Mucosa of descending colon (tissue), 3 donors: ENCODE data around the gene PAX2. TPM values are rescaled to one million over a fixed set of nuclear protein-coding genes. Genes with fewer than 3 reads are reported as not detected.

Experiments
- ATAC-seq: fragments of 200-7000 bp; cut with Tn5 transposase; one replicate; pipeline ENCODE4 v1.9.1; 2020; ENCODE audit warnings: mild to moderate bottlenecking, moderate library complexity
- DNase-seq, 3 donors: peaks; one replicate each; pipeline ENCODE4 v3.0.0-alpha.2; 2020
- H3K36me3 ChIP-seq: fragments of 200-600 bp; one replicate; pipeline ENCODE4 v1.8.0; 2021; ENCODE audit warnings: low read depth, mild to moderate bottlenecking
- H3K4me1 ChIP-seq: fragments of 200-600 bp; one replicate; pipeline ENCODE4 v1.8.0; 2021; ENCODE audit warnings: low read depth, mild to moderate bottlenecking
- H3K4me3 ChIP-seq: fragments of 200-600 bp; one replicate; pipeline ENCODE4 v1.8.0; 2021; ENCODE audit warnings: mild to moderate bottlenecking
- H3K9me3 ChIP-seq: fragments of 200-600 bp; one replicate; pipeline ENCODE4 v1.8.0; 2021; ENCODE audit warnings: mild to moderate bottlenecking
- CTCF ChIP-seq: fragments of 200-600 bp; IDR thresholded peaks from one replicate; pipeline ENCODE4 v1.8.0; 2022; ENCODE audit warnings: antibody characterized with exemption, mild to moderate bottlenecking
- intact Hi-C, 2 donors: fragments of 100-400 bp; cut with DNase I in 1 of 2; cut with micrococcal nuclease in 1 of 2; formaldehyde crosslinking; loops; one replicate each; pipeline versions ENCODE4 v1.11.0 to v1.11.1; 2022; cut with DNase I, micrococcal nuclease
- total RNA-seq, 3 donors: library from RNA; stranded (reverse); fragmentation: NEBNext Ultra II Directional in 2 of 3; extraction: Animal tissue kit (Norgen Biotek cat#: 25700) in 2 of 3; gene quantifications; one replicate each; pipeline versions ENCODE4 v1.2.1 to v1.2.4, GENCODE V29; 2021 to 2023
- donor health status: DM: no; HTN: no; CAD: no; lungs with moderate emphysema.
- donor health status: DM: no; HTN: no; CAD: no.
- donor health status: DM: no; HTN: yes; CAD: no.

The PAX2 gene
- total RNA-seq, 3 donors from 2014 or later = not detected

GRCh38 chr10:100812978-100813377, 67.6 kb downstream of the PAX2 start:
- Histone ChIP-seq H3K36me3 (no peaks in the 10 kb centered on the region), H3K4me1 (no peaks in the 10 kb centered on the region), H3K4me3 (no peak overlapping the region), H3K9me3 (no peaks in the 10 kb centered on the region)
- DNase-seq (peak in 1 of 3 donors; percentile 27), ATAC-seq (no peak)
- no peak for TF ChIP-seq CTCF
- intact Hi-C loops = no loop called here

- intact Hi-C loops = no loop called here
- no peaks in the 10 kb centered on the region for H3K36me3 ChIP-seq
- H3K4me3 ChIP-seq = no peak overlapping the region
- ATAC-seq (no peak), DNase-seq (no peak)
- no peaks in the 10 kb centered on the region for H3K4me1 ChIP-seq
- H3K9me3 ChIP-seq = no peaks in the 10 kb centered on the region
- no peak for TF ChIP-seq CTCF
These were observed 69.5 kb downstream of the PAX2 start for GRCh38 chr10:100814751-100815474.

GRCh38 chr10:100816671-100817070, 71.3 kb downstream of the PAX2 start:
- ATAC-seq = no peak
- intact Hi-C loops = no loop called here

GRCh38 chr10:100817268-100817839, 72.0 kb downstream of the PAX2 start:
- Histone ChIP-seq H3K9me3 (no peaks in the 10 kb centered on the region), H3K4me1 (no peaks in the 10 kb centered on the region), H3K36me3 (no peaks in the 10 kb centered on the region), H3K4me3 (no peak overlapping the region)
- DNase-seq = no peak
- ATAC-seq = no peak
- intact Hi-C loops = no loop called here
- no peak for TF ChIP-seq CTCF

More at GRCh38 chr10:100816671-100817070, 71.3 kb downstream of the PAX2 start:
- no peaks in the 10 kb centered on the region for H3K4me1 ChIP-seq
- no peaks in the 10 kb centered on the region for H3K9me3 ChIP-seq
- no peak overlapping the region for H3K4me3 ChIP-seq
- DNase-seq = no peak
- no peaks in the 10 kb centered on the region for H3K36me3 ChIP-seq
- TF ChIP-seq CTCF = no peak

- Histone ChIP-seq H3K36me3 (no peaks in the 10 kb centered on the region), H3K4me3 (no peak overlapping the region), H3K4me1 (no peaks in the 10 kb centered on the region), H3K9me3 (no peaks in the 10 kb centered on the region)
- ATAC-seq (no peak), DNase-seq (no peak)
- no peak for TF ChIP-seq CTCF
- intact Hi-C loops = no loop called here
These were observed 74.0 kb downstream of the PAX2 start for GRCh38 chr10:100819424-100819823.
